CD4-positive, alpha-beta T cell treated with Interleukin-17A for 4 hours (primary cell): ENCODE measurements around the gene FBXL3.
"Not testable (repeated sequence)": the region's sequence is repeated elsewhere in the genome, so short reads cannot be mapped to it uniquely, and the experiment has no call there.

ENCODE experiments used
- DNase-seq: peaks from one replicate; pipeline ENCODE4 v3.0.0-alpha.2; 2020; ENCODE audit warnings: mixed read lengths

FBXL3 gene

GRCh38 chr13:77026255-77026860 is 601 bp downstream of the FBXL3 start:
- peak; percentile 87 for DNase-seq

GRCh38 chr13:77022341-77022740 is 4.6 kb downstream of the FBXL3 start:
- no peak for DNase-seq

GRCh38 chr13:77019756-77020155 is 7.2 kb downstream of the FBXL3 start:
- no peak for DNase-seq

GRCh38 chr13:77016888-77017623 is 9.9 kb downstream of the FBXL3 start:
- DNase-seq: no peak

GRCh38 chr13:77016251-77016812 is 10.6 kb downstream of the FBXL3 start:
- no peak for DNase-seq

GRCh38 chr13:77014906-77015685 is 11.9 kb downstream of the FBXL3 start:
- DNase-seq: no peak

- DNase-seq: no peak
Observed at GRCh38 chr13:77013853-77014542, 13.0 kb downstream of the FBXL3 start.

GRCh38 chr13:77009719-77010118 is 17.2 kb downstream of the FBXL3 start:
- DNase-seq: not testable (repeated sequence)

- DNase-seq: no peak
Observed at GRCh38 chr13:77009011-77009410, 17.9 kb downstream of the FBXL3 start.

- not testable (repeated sequence) for DNase-seq
Observed at GRCh38 chr13:77008337-77008736, 18.6 kb downstream of the FBXL3 start.

GRCh38 chr13:77002590-77003190 is 24.3 kb downstream of the FBXL3 start:
- no peak for DNase-seq

- DNase-seq: no peak
Observed at GRCh38 chr13:77001963-77002587, 24.9 kb downstream of the FBXL3 start.

GRCh38 chr13:77001540-77001939 is 25.4 kb downstream of the FBXL3 start:
- no peak for DNase-seq

- no peak for DNase-seq
Observed at GRCh38 chr13:77000475-77000874, 26.5 kb downstream of the FBXL3 start.

GRCh38 chr13:76994281-76994680 is 32.7 kb downstream of the FBXL3 start:
- DNase-seq: no peak

GRCh38 chr13:76993473-76993872 is 33.5 kb downstream of the FBXL3 start:
- DNase-seq: no peak

- no peak for DNase-seq
Observed at GRCh38 chr13:76993021-76993420, 33.9 kb downstream of the FBXL3 start.

- DNase-seq: peak; percentile 32
Observed at GRCh38 chr13:76992548-76993001, 34.4 kb downstream of the FBXL3 start.

GRCh38 chr13:76991796-76992547 is 35.0 kb downstream of the FBXL3 start, which contains the start of gene CLN5:
Gene CLN5 (plus strand): TSS chr13:76992081. CDS start chr13:76992099, 18 bp downstream.
- peak; percentile 96 for DNase-seq

GRCh38 chr13:76991432-76991795 is 35.5 kb downstream of the FBXL3 start:
- peak; percentile 77 for DNase-seq

- DNase-seq: no peak
Observed at GRCh38 chr13:76983676-76984075, 43.3 kb downstream of the FBXL3 start.
